IPS-20b (cell line): ENCODE results near the gene C3orf20.
A peak's percentile ranks its signal among the peaks of the same experiment; 100 is the strongest.

Source experiments
- H3K27ac ChIP-seq: one replicate; pipeline ENCODE4 v1.5.1; 2013; ENCODE audit warnings: low read length
- H3K27me3 ChIP-seq: 2 replicates; pipeline ENCODE4 v1.6.1; 2013; ENCODE audit warnings: mild to moderate bottlenecking, low read length, inconsistent platforms; ENCODE audit not compliant: insufficient read depth
- H3K36me3 ChIP-seq: 2 replicates; pipeline ENCODE4 v1.6.1; 2013; ENCODE audit warnings: low read depth, mild to moderate bottlenecking, inconsistent platforms, low read length, moderate library complexity; ENCODE audit not compliant: insufficient read depth
- H3K4me1 ChIP-seq: 2 replicates; pipeline ENCODE4 v1.6.1; 2013; ENCODE audit warnings: mild to moderate bottlenecking, control low read depth, inconsistent platforms, low read length, moderate library complexity; ENCODE audit not compliant: insufficient read depth
- H3K4me3 ChIP-seq: 2 replicates; pipeline ENCODE4 v1.5.1; 2013; ENCODE audit warnings: mild to moderate bottlenecking, low read length, inconsistent platforms
- H3K9ac ChIP-seq: 2 replicates; pipeline ENCODE4 v1.6.1; 2013; ENCODE audit warnings: low read depth, mild to moderate bottlenecking, inconsistent platforms, low read length, moderate library complexity
- H3K9me3 ChIP-seq: 2 replicates; pipeline ENCODE4 v1.6.1; 2013; ENCODE audit warnings: mild to moderate bottlenecking, low read depth, low read length, inconsistent platforms; ENCODE audit not compliant: insufficient read depth

The C3orf20 gene

DNA sequence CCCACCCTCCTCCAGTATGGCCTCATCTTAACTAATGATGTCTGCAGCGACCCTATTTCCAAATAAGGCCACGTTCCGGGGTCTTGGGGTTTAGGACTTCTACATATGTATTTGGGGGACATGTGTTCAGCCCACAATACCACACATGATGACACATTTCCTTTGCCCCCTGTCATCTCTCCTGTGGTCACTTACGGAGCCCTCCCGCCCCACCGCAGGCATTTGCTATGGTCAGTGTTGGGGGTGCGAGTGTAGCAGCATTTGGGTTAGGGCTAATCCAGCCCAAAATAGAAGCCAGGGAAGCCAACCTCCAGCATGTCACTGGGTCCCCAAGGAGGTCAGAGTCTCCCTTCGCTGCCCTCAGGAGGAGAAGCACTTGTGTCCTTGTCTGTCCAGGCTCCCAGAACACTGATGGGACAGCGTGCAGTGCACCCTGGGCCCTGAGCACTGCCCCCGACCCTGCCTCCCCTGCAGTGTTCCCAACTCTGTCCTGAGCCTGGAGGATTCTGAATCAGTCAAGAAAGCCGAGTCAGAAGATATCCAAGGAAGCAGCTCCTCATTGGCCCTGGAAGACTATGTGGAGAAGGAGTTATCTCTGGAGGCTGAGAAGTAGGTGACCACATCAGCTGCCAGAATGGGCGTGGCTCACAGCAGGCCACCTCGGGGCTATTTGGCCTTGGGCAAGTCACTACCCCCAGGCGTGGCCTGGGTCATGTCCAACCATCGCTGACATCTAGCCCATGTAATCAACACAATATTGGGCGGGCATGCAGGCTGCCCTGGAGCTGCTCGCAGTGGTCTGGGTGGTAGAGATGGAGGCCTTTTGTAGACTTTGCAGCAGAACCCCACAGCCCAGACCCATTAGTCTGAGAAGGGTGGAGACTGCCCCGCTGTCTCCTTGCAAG lies 96.9 kb downstream of the C3orf20 start:
- no peaks in the 10 kb centered on the region for H3K36me3 ChIP-seq
- no peaks in the 10 kb centered on the region for H3K9me3 ChIP-seq
- no peaks in the 10 kb centered on the region for H3K27me3 ChIP-seq
- H3K27ac ChIP-seq = no peak overlapping the region
- no peak overlapping the region for H3K9ac ChIP-seq
- peaks cover 14% of the 10 kb centered on the region; the same call in 1 of the 2 replicates for H3K4me1 ChIP-seq
- H3K4me3 ChIP-seq = no peak overlapping the region

DNA sequence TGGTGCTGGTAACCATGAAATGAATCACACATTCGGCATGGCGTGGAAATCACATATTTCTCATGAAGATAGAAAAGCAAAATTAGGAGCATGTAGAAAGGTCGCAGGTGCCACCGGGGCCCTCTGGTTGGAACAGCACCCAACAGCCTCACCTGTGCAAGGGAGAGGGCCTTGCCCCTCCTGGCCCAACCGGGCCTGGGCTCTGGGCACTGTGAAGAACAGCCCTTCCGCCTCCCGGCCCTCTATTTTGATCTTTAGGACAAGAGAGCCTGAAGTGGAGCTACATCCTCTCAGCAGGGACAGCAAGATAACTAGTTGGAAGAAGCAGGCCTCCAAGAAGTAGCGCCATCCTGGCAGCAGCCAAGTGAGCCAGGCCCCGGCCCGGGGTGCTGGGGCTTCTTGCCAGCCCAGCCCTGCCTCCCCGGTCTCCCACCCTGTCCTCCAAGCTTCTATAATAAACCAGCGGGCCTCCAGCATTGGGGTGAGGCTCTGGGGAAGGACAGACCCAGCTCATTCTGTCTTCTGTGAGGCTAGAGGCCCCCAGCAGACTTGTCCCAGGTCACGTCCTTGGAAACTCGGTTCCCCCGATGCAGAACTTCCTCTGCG lies 97.7 kb downstream of the C3orf20 start:
- Histone ChIP-seq H3K9ac (peak overlapping the region; percentile 52; the same call in 1 of the 2 replicates), H3K36me3 (no peaks in the 10 kb centered on the region), H3K4me1 (peaks cover 14% of the 10 kb centered on the region; the same call in 1 of the 2 replicates), H3K4me3 (no peak overlapping the region), H3K27me3 (no peaks in the 10 kb centered on the region), H3K9me3 (no peaks in the 10 kb centered on the region), H3K27ac (peak overlapping the region; percentile 79)

DNA sequence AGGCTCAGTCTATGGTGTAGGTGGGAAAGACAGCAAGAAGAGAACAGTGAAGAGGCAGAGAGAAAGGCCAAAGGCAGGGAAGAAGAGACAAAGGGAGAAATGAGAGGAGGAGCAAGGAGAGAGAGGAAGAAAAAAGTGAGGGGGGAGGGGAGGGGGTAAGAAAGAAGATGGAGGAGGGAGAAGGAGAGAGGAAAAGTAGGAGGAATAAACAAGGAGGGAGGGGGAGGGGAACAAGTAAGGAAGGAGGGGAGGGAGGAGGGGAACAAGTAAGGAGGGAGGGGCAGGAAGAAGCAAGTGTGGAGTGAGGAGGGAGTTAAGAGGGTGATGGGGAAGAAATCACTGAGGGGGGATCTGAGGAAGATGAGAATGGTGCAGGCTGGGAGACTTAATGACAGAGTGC lies 98.3 kb downstream of the C3orf20 start:
- Histone ChIP-seq H3K27me3 (no peaks in the 10 kb centered on the region), H3K27ac (peak overlapping the region; percentile 79), H3K36me3 (no peaks in the 10 kb centered on the region), H3K9ac (peak overlapping the region; percentile 52; the same call in 1 of the 2 replicates), H3K9me3 (no peaks in the 10 kb centered on the region), H3K4me3 (no peak overlapping the region), H3K4me1 (peaks cover 14% of the 10 kb centered on the region; the same call in 1 of the 2 replicates)

DNA sequence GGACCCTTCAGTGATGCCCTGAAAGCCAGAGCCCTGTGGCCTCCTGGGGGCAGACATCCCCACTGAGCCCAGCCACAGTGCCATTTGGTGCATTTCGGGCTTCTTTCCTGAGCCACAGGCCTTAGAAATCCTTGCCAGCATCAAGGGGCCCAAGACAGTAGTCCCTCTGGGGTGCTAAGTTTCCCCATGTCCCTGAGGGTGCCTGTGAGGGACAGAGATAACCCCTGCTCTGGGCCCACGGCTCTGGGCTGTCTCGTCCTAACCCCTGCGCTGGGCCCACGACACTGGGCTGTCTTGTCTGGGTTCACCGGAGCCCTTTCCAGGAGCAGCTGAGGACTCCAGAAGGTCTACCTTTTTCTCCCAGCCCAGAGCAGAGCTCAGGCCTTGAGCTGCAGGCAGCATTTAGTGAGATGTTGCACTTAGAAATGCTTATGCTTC lies 98.8 kb downstream of the C3orf20 start:
- Histone ChIP-seq H3K9ac (peak overlapping the region; percentile 12; the same call in 1 of the 2 replicates), H3K27ac (no peak overlapping the region), H3K4me3 (no peak overlapping the region), H3K27me3 (no peaks in the 10 kb centered on the region), H3K36me3 (no peaks in the 10 kb centered on the region), H3K9me3 (0 out of 2 replicates have a peak, but pooled peaks cover under 1% of the 10 kb centered on the region), H3K4me1 (peaks cover 14% of the 10 kb centered on the region; the same call in 1 of the 2 replicates)

DNA sequence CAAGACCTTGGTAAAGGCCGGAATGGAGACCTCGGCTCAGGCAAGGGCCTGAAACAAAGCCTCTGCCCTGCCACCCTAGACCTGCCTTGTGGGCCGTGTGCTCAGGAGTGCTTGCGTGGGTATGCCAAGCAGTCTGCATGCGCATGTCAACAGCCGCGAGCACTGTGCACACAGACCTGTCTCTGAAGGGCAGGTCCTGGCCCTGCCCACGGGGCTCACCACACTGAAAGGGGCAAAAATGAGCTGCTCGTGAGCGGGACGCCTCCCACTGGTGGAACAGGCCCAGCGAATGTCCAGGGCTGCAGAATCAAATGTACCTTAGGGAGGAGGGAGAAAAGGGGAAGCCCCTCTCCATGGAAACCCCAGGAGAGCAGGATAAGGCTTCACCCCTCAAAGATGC lies 99.5 kb downstream of the C3orf20 start:
- Histone ChIP-seq H3K36me3 (no peaks in the 10 kb centered on the region), H3K4me3 (no peak overlapping the region), H3K4me1 (peaks cover 14% of the 10 kb centered on the region; the same call in 1 of the 2 replicates), H3K27me3 (no peaks in the 10 kb centered on the region), H3K9me3 (0 out of 2 replicates have a peak, but pooled peaks cover 5% of the 10 kb centered on the region), H3K27ac (no peak overlapping the region), H3K9ac (no peak overlapping the region)

DNA sequence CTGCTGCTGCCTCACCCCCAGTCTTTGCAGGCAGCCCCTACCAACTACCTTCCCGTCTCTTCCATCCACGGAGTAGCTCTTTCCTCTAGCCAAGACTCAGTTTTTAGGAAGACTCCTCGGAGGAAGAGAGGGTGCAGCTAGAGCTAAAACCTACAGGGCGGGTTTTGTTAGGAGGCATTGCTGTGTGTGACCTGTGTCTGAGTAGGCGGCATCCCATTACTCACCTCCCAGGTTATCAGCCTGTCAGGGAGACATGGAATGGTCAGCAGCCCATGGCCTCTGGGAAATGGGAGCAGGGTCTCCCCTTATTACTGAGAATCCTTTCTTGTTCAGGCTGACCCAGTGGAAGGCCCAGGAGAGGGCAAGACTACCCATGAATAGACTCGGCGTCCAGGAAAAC lies 100.1 kb downstream of the C3orf20 start:
- H3K36me3 ChIP-seq = no peaks in the 10 kb centered on the region
- no peak overlapping the region for H3K4me3 ChIP-seq
- no peak overlapping the region for H3K27ac ChIP-seq
- no peaks in the 10 kb centered on the region for H3K27me3 ChIP-seq
- H3K9ac ChIP-seq = no peak overlapping the region
- 0 out of 2 replicates have a peak, but pooled peaks cover 5% of the 10 kb centered on the region for H3K9me3 ChIP-seq
- peaks cover 14% of the 10 kb centered on the region; the same call in 1 of the 2 replicates for H3K4me1 ChIP-seq

DNA sequence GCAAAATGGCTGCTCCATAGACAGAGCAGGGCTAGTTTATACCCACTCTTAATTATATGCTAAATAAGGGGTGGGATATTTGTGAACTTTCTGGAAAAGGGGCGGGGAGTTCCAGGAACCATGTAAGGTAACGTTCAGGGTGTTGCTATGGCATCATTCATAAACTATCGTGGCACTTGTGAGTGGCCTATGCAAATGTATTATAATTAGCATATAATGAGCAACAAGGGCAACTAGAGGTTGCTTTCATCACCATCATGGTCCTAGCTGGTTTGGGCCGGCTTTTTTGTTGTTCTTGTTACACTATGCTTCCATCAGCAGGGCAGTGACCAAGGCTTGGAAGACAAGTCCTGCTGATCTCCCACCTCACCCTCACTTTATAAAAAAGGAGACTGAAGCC lies 100.6 kb downstream of the C3orf20 start:
- Histone ChIP-seq H3K4me3 (no peak overlapping the region), H3K27me3 (no peaks in the 10 kb centered on the region), H3K9ac (no peak overlapping the region), H3K4me1 (peaks cover 14% of the 10 kb centered on the region; the same call in 1 of the 2 replicates), H3K27ac (no peak overlapping the region), H3K9me3 (0 out of 2 replicates have a peak, but pooled peaks cover 5% of the 10 kb centered on the region), H3K36me3 (no peaks in the 10 kb centered on the region)

DNA sequence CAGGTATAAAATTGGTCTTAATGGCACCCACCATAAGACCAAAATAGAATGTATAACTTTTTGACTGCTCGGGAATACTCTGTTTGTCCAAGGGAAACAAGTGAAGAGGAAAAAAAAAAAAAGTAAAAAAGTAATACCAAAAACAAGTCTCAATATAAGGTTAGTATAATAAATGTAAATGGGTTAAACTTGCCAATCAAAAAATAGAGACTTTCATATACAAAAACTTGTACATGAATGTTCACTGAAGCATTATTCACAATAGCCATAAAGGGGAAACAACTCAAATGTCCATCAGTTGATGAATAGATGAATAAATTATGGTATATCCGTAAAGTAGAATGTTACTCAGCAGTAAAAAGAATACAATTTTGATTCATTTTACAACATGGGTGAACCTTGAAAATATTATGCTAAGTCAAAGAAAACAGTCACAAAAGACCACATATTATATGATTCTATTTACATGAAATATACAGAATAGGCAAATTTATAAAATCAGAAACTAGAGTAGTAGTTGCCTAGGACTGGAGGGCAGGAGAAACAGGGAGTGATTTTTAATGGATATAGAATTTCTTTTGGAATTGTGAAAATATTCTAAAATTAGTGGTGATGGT lies 104.2 kb downstream of the C3orf20 start:
- H3K4me1 ChIP-seq = peaks cover 5% of the 10 kb centered on the region; the same call in 1 of the 2 replicates
- no peak overlapping the region for H3K27ac ChIP-seq
- no peak overlapping the region for H3K4me3 ChIP-seq
- H3K9me3 ChIP-seq = 0 out of 2 replicates have a peak, but pooled peaks cover 5% of the 10 kb centered on the region
- no peak overlapping the region for H3K9ac ChIP-seq
- H3K27me3 ChIP-seq = no peaks in the 10 kb centered on the region
- H3K36me3 ChIP-seq = no peaks in the 10 kb centered on the region

DNA sequence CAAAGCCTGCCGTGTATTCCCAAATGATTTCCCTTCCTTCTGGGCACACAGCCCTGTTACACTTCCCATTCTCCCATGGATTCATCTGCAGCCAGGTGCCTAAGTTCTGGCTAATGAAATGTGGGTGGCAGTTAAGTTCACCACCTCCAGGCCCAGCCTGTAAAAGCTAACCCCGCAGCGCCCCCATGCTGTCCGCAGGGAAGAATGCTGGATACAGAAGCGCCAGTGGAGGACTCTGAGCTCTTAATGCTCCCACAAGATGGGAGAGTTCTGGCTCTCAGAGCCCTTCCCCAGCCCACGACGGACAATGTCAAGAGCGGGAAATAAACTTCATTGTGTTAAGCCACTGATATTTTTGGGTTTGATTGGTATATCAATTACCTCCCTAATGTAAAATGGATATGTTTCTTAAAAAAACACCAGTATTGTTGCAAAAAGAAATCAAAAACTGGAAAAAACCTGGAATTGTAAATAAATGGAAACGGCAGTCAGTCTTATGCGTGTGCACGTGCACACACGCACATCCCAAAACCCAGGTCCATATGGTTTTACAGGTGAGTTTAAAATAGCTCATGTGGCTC lies 106.1 kb downstream of the C3orf20 start:
- Histone ChIP-seq H3K27ac (no peak overlapping the region), H3K27me3 (no peaks in the 10 kb centered on the region), H3K9ac (no peak overlapping the region), H3K4me3 (no peak overlapping the region), H3K4me1 (peaks cover 7% of the 10 kb centered on the region; the same call in 1 of the 2 replicates), H3K36me3 (no peaks in the 10 kb centered on the region), H3K9me3 (0 out of 2 replicates have a peak, but pooled peaks cover 5% of the 10 kb centered on the region)

DNA sequence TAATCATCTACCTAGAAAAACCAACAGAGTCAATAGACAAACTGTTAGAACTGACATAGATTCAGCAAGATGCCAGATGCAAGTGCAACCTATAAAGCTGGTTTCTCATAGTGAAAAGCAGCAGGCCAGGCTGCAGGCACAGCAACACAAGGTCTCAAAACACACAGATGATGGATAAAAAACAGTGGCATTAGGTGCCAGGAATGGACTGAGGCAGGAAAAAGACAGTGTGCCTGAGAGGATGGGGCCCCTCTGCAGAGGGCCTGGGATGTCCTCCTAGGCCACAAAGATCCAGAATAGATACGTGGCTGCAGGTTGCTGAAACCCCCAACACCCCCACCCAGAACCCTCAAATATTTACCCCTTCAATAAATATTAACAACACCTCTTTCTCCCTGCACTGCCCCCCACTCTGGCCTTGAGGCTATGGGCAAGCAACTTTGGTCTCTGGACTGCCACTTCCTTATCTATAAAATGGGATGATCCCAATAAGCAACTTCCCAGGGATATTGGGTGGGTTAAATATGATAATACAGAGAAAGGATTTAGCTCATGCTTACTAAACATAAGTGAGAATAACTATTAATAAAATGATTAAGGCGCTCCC lies 108.6 kb downstream of the C3orf20 start:
- Histone ChIP-seq H3K27me3 (no peaks in the 10 kb centered on the region), H3K9me3 (0 out of 2 replicates have a peak, but pooled peaks cover 5% of the 10 kb centered on the region), H3K36me3 (no peaks in the 10 kb centered on the region), H3K27ac (no peak overlapping the region), H3K4me3 (no peak overlapping the region), H3K9ac (no peak overlapping the region), H3K4me1 (peaks cover 7% of the 10 kb centered on the region; the same call in 1 of the 2 replicates)
